ENCODE data around the gene FAM170B. TPM values are rescaled to one million over a fixed set of nuclear protein-coding genes. Genes with fewer than 3 reads are reported as not detected.

FAM170B gene
- total RNA-seq, 1 experiment from 2014 or later = not detected

- TF ChIP-seq USF2 (CRISPR knock-in tag; IDR thresholded peaks at IDR 0.05) = no peak
Measured at GRCh38 chr10:49107887-49108267, 25.9 kb downstream of the FAM170B start (continued).

- no peak overlapping the region for H3K4me3 Mint-ChIP-seq
- TF ChIP-seq ZNF121 (CRISPR knock-in tag; IDR thresholded peaks at IDR 0.05) (no peak), SMAD3 (CRISPR knock-in tag; IDR thresholded peaks at IDR 0.05; ENCODE audit: borderline replicate concordance) (no peak), NFE2L1 (CRISPR knock-in tag; IDR thresholded peaks at IDR 0.05) (no peak), ZNF263 (CRISPR knock-in tag; IDR thresholded peaks at IDR 0.05; ENCODE audit: low read depth) (no peak), ZNF219 (CRISPR knock-in tag; IDR thresholded peaks at IDR 0.05; ENCODE audit: borderline replicate concordance) (no peak), SP1 (CRISPR knock-in tag; conservative IDR thresholded peaks at IDR 0.05) (no peak), ZNF532 (CRISPR knock-in tag; IDR thresholded peaks at IDR 0.05; ENCODE audit: borderline replicate concordance) (no peak), ERG (CRISPR knock-in tag; IDR thresholded peaks at IDR 0.05) (no peak), AFF4 (CRISPR knock-in tag; IDR thresholded peaks at IDR 0.05; ENCODE audit: borderline replicate concordance) (no peak), USF2 (CRISPR knock-in tag; IDR thresholded peaks at IDR 0.05) (no peak), ZNF416 (CRISPR knock-in tag; IDR thresholded peaks at IDR 0.05) (no peak), ATF3 (CRISPR knock-in tag; conservative IDR thresholded peaks at IDR 0.05) (no peak), ZNF671 (CRISPR knock-in tag; IDR thresholded peaks at IDR 0.05) (no peak), TEAD1 (CRISPR knock-in tag; IDR thresholded peaks at IDR 0.05) (no peak)
- ATAC-seq (no peak), DNase-seq (ENCODE audit: low spot score) (no peak)
- no peaks in the 10 kb centered on the region for H3K36me3 Mint-ChIP-seq
- H3K4me1 Mint-ChIP-seq = 0 out of 2 replicates have a peak, but pooled peaks cover 3% of the 10 kb centered on the region
- no peaks in the 10 kb centered on the region for H3K9me3 Mint-ChIP-seq
- no peaks in the 10 kb centered on the region; the same call in 1 of the 2 replicates for H3K27me3 Mint-ChIP-seq (ENCODE audit: low read depth)
- no peak overlapping the region for H3K27ac Mint-ChIP-seq
- ChIA-PET CTCF (no interaction called here), POLR2A (no interaction called here)
Measured at GRCh38 chr10:49107111-49107886, 26.5 kb downstream of the FAM170B start.
